Activated CD8-positive, alpha-beta memory T cell treated with anti-CD3 and anti-CD28 coated beads, Interleukin-2, amount 50 U/mL, for 4 hours (primary cell): ENCODE results near the gene TBL1XR1.

ENCODE experiments used
- DNase-seq: peaks from one replicate; pipeline ENCODE4 v3.0.0-alpha.2; 2020

The TBL1XR1 gene

GRCh38 chr3:177137774-177138705 lies 59.2 kb downstream of the TBL1XR1 start:
- no peak for DNase-seq

GRCh38 chr3:177136741-177137140 lies 60.5 kb downstream of the TBL1XR1 start:
- DNase-seq: no peak

- no peak for DNase-seq
Observed at GRCh38 chr3:177135841-177136492, 61.3 kb downstream of the TBL1XR1 start.

DNA sequence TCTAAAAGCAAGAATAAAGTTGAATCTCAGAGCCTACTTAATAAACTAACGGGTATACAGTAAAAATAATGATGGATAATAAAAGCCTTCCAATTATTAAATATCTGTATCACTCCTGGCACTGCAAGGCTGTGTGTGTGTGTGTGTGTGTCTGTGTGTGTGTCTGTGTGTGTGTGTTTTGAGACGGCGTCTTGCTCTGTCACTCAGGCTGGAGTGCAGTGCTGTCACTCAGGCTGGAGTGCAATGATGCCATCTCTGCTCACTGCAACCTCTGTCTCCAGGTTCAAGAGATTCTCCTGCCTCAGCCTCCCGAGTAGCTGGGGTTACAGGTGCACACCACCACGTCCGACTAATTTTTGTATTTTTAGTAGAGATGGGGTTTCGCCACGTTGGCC lies 62.5 kb downstream of the TBL1XR1 start:
- DNase-seq: no peak

DNA sequence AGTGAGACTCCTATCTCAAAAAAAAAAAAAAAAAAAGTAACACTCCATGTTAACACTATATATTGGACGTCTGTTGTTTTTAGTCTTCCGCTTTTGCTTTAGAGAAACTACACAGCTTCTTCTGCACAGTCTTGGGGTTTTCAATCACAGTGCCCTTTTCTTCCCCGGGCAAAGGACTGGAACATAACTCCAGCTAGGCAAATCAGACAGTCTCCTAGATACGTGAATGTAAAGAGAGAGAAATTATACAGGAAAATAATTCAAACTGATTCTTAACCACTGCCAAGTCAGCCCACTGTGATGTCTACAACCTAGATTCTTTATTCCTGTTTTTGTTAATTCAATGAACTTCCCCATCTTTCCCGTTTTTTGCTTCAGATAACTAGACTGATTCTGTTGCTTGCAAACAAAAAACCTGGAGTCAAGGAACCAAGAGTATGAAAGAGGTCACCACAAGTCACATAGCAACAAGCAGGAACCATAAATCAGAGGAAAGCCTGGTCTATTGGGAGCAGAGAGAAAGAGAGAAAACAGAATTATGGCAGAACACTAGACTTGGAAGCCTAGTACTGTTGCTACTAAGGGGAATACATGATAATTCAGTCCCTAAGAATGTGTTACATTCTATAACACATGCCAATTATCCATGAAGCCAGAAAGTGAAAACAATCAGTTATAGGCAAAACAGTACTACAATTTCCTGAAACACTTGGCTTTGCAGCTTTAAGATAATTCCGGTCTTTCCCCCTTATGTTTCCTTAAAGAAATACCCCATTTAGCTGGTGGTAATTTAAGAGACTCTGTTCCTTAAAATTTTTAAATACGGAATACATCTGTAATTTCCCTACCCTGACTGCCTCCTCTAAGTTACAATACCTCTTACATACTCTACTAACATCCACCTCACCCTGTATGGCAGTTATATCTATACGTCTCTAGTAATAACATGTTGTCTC lies 63.1 kb downstream of the TBL1XR1 start:
- no peak for DNase-seq

GRCh38 chr3:177131927-177132636 lies 65.2 kb downstream of the TBL1XR1 start:
- DNase-seq: no peak

DNA sequence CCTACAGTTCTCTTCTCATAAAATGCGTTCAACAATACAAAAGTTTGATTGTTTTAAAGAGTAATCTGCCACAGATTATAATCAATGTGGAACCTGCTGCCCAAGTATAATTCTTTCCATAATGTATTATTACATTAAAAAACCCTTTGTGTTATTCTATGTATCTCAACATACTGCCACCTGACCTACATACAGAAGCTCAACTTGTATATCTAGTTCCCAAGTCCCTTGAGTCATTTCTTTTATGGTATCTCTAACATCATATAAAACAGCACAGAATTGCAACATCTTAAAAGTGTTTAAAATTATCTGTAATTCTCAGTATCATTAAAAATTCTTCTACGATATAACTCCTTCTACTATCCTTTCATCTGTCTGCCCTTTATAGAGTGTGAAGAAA lies 70.3 kb downstream of the TBL1XR1 start:
- no peak for DNase-seq

- DNase-seq: no peak
Observed at GRCh38 chr3:177126015-177126773, 71.1 kb downstream of the TBL1XR1 start.

- no peak for DNase-seq
Observed at GRCh38 chr3:177124882-177125281, 72.4 kb downstream of the TBL1XR1 start.

DNA sequence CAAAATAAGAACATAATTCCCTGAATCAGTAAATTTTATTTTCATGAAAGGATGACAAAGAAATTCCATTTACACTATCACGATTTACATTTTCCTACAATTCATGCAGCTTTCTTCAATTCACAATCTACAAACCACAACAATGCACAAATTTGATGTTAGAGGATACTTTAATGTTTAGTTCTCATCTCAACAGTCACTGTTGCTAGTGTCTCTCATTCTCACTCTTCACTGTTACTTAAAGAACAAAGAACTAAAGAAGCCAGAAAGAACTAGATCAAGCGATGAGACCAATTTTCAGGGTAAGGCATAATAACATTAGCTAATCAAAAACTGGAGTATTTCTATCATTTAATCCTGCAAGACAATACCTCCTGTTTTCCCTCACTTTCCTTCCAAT lies 73.5 kb downstream of the TBL1XR1 start:
- no peak for DNase-seq

- DNase-seq: no peak
Observed at GRCh38 chr3:177122183-177122856, 75.0 kb downstream of the TBL1XR1 start.

DNA sequence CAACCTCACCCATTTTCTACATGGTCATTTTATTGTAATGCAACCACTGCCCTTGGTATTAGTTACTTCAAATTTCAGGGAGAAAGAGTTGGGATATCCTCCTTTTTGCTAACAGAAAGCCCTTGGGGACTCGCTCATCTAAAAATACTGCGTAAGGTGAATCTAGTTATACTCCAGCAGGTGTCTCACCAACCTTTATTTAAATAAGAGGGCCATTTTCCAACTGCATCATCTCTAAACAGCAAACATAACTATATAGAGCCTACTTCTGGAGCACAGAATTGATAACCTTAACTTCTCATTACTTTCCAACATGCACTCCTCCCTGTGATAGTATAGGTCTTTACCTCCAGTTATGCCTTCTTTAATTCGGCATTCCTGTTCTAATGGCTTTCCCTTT lies 77.5 kb downstream of the TBL1XR1 start:
- DNase-seq: no peak

- DNase-seq: no peak
Observed at GRCh38 chr3:177114253-177114652, 83.0 kb downstream of the TBL1XR1 start.

- DNase-seq: no peak
Observed at GRCh38 chr3:177111541-177111949, 85.7 kb downstream of the TBL1XR1 start.

GRCh38 chr3:177110895-177111294 lies 86.4 kb downstream of the TBL1XR1 start:
- no peak for DNase-seq

- DNase-seq: no peak
Observed at GRCh38 chr3:177110386-177110785, 86.9 kb downstream of the TBL1XR1 start.

DNA sequence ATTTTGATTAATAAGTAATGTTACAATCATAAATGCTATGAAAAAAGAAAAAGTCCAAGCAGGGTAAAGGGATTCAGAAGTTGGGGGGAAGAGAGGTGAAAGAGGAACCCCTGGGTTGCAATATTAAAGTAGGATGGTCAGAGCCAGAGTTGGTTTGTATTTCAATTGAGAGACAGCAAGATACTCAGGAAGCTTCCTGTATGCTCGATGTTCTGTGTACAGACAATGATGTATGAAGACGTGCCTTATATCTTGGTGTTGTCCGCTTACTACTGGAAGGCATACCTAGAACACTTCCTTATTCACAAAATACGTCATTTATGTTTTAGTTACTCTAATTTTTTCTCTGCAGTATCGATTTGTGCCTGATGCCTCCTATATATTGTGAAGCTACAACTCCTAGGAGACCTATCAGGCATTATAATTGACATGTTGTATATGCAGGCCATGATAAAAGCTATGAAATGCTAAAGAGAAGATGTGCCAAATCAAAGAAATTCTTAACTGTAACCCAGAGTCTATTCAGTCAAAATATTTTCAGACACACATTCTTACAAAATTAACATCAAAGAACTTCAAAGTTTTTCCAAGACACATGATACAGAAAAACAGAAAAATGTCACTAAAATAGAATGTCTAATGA lies 87.5 kb downstream of the TBL1XR1 start:
- no peak for DNase-seq

- DNase-seq: no peak
Observed at GRCh38 chr3:177108648-177109047, 88.6 kb downstream of the TBL1XR1 start.

DNA sequence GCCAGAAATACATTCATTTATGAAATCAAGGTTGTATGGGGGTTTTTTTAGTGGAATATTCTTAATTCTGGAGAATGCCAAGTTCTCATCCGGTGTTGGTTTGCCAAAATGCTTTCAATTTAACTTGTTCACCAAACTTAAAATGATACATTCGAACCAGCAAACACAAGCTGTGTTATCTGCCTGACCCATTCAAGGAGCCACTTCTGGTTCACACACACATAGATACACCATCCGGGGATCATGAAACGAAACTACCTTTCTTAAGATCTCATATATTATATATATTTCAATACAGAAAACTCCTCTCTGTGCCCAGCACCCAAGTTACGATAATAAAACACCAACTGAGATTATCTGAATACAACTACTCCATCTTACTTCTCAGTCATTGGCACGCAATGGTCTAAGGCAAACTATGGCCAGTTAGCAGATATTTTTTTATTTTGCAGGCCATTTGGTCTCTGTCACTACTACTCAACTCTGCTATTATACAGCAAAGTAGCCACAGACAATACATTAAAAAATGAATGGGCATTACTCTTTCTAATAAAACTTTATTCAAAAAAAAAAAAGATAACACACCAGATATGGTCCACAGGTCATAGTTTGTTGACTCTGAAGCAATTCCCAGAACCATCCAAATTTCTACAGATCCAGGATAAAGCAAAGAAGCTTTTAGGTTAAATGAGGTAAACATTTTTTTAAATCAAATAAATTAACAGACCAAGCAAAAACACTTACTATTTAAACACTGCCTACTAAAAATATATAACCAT lies 89.6 kb downstream of the TBL1XR1 start:
- DNase-seq: no peak

DNA sequence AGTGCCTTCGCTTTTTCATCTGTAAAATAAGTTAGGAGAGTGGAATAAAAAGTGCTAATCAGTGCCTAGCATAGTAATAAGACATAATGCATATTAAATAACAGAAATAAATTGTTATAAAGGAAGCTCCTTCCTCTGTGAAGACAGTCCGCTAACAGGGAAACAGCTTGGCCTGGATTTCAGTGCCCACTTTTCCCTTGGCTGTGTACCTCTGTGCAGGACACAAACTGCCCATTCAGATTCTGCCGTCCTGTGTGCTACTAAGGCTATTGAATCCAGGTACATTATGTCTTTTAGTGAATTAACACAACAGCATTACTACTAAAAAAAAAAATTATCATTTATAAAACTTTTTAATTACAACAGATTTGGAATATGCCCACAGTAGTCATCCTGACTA lies 90.7 kb downstream of the TBL1XR1 start:
- DNase-seq: no peak
